VCaP (cell line): ENCODE measurements around the gene TMEM212.

Experiments used
- H3K27ac ChIP-seq: fragments of 450-650 bp; 2 replicates; pipeline ENCODE4 v1.5.1; 2017
- CTCF ChIP-seq: fragments of 450-650 bp; conservative IDR thresholded peaks from 2 replicates; pipeline ENCODE4 v1.5.1; 2017; ENCODE audit warnings: mild to moderate bottlenecking, moderate library complexity

The TMEM212 gene

GRCh38 chr3:171836855-171837254 lies 6.3 kb upstream of the TMEM212 start:
- H3K27ac ChIP-seq, result no peak overlapping the region
- no peak for TF ChIP-seq CTCF

GRCh38 chr3:171837698-171838097 lies 5.5 kb upstream of the TMEM212 start:
- no peak overlapping the region for H3K27ac ChIP-seq
- TF ChIP-seq CTCF, result no peak

- TF ChIP-seq CTCF, result no peak
- H3K27ac ChIP-seq, result no peak overlapping the region
These were observed 4.9 kb upstream of the TMEM212 start for GRCh38 chr3:171838218-171838720.

GRCh38 chr3:171839270-171839669 lies 3.9 kb upstream of the TMEM212 start:
- H3K27ac ChIP-seq, result no peak overlapping the region
- TF ChIP-seq CTCF, result no peak

GRCh38 chr3:171840445-171840810 lies 2.7 kb upstream of the TMEM212 start:
- no peak overlapping the region for H3K27ac ChIP-seq
- no peak for TF ChIP-seq CTCF

GRCh38 chr3:171840811-171841619 lies 2.1 kb upstream of the TMEM212 start:
- H3K27ac ChIP-seq, result no peak overlapping the region
- TF ChIP-seq CTCF, result no peak

- no peak for TF ChIP-seq CTCF
- H3K27ac ChIP-seq, result no peak overlapping the region
These were observed 1.5 kb upstream of the TMEM212 start for GRCh38 chr3:171841620-171842000.
